ENCODE data around the gene UNC13D.

UNC13D gene

DNA sequence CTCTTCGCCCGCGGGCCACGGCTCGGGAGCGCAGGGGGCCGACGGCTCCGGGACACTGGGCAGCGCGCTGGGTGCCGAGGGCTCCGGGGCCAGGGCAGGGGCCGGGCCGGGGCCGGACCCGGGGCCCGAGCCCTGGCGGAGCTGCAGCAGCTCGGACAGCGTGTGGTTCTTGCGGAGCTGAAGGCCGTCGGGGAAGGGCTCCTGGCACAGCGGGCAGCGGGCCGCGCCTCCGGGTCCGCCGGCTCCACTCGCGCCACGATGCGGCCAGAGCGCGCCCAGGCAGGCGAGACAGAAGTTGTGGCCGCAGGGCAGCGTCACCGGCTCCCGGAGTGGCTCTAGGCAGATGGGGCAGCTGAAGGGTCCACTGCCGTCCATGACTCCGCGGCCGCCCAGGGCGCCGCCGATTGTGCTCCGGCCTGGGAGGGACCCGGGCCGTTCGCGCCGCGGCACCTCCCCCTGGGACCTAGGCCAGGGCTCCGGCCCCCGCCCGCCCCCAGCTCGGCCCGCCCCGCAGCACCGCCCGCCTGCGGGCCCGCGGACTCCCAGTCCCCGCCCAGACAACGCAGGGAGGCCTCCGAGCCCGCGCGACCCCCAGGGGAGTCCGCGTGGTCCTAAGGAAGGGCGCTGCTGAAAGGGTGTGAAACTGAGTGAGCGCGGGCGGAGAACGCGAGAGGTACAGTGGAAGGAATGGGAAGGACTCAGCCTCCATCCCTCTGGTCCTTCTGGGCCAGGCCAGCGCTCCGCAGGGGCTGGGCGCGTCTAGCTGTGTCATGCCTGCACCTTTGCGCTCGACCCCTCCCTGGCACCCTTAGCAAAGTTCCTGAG lies 34.2 kb upstream of the UNC13D start, which contains the start of gene TRIM47:
Gene TRIM47 (minus strand): TSS at position 408 of the 825 bp plus-strand sequence. CDS start 33 bp downstream, at position 375.
- Histone ChIP-seq H3K4me3 (ENCODE audit: low read depth, low read length) (peak within 1 kb of the TSS; percentile 72), H3K27me3 (peaks cover 15% of the 10 kb centered on the region), H3K4me1 (peaks cover 9% of the 10 kb centered on the region), H3K36me3 (no peaks in the 10 kb centered on the region), H3K9me3 (no peaks in the 10 kb centered on the region)
- no peak for DNase-seq
- TF ChIP-seq, protein P1, sequence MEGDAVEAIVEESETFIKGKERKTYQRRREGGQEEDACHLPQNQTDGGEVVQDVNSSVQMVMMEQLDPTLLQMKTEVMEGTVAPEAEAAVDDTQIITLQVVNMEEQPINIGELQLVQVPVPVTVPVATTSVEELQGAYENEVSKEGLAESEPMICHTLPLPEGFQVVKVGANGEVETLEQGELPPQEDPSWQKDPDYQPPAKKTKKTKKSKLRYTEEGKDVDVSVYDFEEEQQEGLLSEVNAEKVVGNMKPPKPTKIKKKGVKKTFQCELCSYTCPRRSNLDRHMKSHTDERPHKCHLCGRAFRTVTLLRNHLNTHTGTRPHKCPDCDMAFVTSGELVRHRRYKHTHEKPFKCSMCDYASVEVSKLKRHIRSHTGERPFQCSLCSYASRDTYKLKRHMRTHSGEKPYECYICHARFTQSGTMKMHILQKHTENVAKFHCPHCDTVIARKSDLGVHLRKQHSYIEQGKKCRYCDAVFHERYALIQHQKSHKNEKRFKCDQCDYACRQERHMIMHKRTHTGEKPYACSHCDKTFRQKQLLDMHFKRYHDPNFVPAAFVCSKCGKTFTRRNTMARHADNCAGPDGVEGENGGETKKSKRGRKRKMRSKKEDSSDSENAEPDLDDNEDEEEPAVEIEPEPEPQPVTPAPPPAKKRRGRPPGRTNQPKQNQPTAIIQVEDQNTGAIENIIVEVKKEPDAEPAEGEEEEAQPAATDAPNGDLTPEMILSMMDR (IDR thresholded peaks at IDR 0.05; ENCODE audit: low read depth, low read length) = no peak

DNA sequence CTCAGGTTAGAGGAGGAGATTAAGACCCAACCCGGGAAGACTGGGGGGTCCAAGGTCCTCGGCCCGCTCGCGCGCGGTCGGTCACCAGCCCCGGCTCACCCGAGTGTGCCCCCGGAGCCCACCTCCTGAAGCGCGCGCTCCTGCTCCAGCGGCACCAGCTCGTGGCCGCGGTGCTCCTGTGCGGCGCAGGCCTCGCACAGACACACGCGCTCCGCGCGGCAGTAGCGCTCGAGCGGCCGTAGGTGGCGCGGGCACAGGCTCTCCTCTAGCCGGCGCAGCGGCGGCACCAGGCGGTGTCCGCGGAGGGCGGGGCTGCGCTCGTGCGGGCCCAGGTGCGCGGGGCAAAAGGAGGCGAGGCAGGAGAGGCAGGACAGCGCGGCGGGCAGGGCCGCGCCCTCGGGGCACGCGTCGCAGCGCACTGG lies 33.6 kb upstream of the UNC13D start:
- Histone ChIP-seq H3K9me3 (no peaks in the 10 kb centered on the region), H3K4me1 (peaks cover 9% of the 10 kb centered on the region), H3K4me3 (ENCODE audit: low read depth, low read length) (peak overlapping the region; percentile 72), H3K36me3 (no peaks in the 10 kb centered on the region), H3K27me3 (peaks cover 15% of the 10 kb centered on the region)
- TF ChIP-seq, protein P1 (IDR thresholded peaks at IDR 0.05; ENCODE audit: low read depth, low read length) = peak; percentile 33
- DNase-seq = peak; percentile 86

DNA sequence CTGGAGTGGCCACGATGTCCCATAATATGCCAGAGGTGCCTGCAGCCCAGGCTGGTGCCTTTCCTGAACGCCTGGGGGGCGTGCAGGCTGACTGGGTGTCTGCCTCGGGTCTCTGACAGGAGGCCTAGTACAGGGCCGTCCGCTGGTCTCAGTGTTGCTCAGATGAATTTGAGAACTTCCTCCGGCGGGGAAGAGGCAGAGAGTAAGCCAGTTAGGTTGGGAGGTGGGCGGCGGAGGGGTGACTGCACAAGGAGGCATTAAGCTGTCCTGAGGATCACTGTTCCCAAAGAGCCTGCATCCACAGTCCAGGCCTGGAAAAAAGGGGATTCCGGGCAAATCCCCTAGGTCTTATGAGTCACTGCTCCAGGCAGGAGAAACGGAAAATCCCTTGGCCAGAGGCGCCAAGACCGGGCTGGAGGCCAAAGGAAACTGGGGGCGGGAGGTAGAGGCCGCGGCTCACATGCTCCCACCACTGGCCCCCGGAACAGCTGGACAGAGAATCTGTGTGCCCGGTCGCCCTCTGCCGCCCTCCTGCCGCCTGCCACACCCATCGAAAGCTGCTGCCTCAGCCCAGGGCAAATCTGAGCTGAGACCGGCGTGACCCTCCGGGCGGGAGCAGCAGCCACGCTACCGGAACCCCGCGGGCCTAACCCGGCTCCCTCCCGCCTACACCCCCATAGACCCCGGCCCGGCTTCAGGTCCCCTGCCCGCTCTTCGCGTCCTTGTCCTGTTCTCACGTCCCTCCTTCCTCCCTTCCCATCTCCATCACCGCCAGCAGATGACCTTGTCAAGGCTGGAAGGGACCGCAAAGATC lies 32.9 kb upstream of the UNC13D start:
- TF ChIP-seq, protein P1 (IDR thresholded peaks at IDR 0.05; ENCODE audit: low read depth, low read length) = no peak
- DNase-seq = peak; percentile 75
- peaks cover 9% of the 10 kb centered on the region for H3K4me1 ChIP-seq
- H3K27me3 ChIP-seq = peaks cover 15% of the 10 kb centered on the region
- peak overlapping the region; percentile 72 for H3K4me3 ChIP-seq (ENCODE audit: low read depth, low read length)
- H3K9me3 ChIP-seq = no peaks in the 10 kb centered on the region
- no peaks in the 10 kb centered on the region for H3K36me3 ChIP-seq

DNA sequence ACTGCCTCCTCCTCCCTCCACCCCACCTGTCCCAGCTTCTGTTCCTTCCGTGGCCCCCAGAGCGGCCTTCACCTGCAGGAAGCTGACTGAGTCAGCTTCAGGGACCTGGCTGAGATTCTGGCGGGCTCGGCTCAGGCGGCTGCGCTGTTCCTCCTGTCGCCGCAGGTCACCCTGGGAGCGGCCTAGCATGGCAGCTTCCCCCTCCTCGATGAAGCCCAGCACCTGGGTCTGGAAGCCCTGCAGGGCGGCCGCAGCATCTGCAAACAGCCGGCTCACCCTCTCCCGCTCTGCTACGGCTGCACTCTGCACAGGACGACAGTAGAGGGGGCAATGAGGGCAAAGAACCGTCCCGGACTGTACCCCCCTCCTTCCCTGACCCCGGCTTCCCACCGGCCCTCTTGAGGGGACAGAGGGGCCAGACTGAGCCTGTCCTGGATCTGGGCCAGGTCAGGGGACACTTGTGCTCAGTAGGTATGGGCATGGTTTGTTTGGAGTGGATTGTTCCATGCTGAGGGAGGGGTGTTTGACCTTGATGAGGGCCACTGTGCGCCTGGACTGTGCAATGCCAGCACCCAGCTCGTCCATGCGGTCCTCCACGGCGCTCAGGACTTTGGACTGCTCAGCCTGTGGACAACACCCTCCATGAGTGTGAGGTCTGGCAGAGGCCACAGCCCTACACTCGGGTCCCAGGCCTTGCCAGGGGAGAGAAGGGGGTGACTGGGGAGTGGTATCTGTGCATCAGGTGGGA lies 32.2 kb upstream of the UNC13D start:
- TF ChIP-seq, protein P1 (IDR thresholded peaks at IDR 0.05; ENCODE audit: low read depth, low read length) = peak; percentile 39; the same call in 1 of the 2 replicates
- peaks cover 15% of the 10 kb centered on the region for H3K27me3 ChIP-seq
- H3K36me3 ChIP-seq = no peaks in the 10 kb centered on the region
- peak overlapping the region; percentile 72 for H3K4me3 ChIP-seq (ENCODE audit: low read depth, low read length)
- peaks cover 9% of the 10 kb centered on the region for H3K4me1 ChIP-seq
- DNase-seq = no peak
- no peaks in the 10 kb centered on the region for H3K9me3 ChIP-seq

DNA sequence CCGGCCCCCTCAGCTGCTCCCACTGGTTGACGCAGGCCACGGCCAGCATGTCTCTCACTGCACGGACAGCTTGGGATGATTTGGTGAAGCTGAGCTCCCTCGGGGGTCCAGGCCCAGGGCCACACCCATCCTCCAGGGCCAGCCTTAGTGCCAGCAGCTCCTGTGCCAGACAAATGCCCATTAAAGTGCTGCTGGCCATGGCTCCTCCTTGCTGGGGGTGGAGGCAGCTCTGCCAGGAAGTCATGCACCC lies 31.7 kb upstream of the UNC13D start:
- H3K27me3 ChIP-seq = peaks cover 15% of the 10 kb centered on the region
- no peak overlapping the region for H3K4me3 ChIP-seq (ENCODE audit: low read depth, low read length)
- H3K4me1 ChIP-seq = peaks cover 9% of the 10 kb centered on the region
- H3K9me3 ChIP-seq = no peaks in the 10 kb centered on the region
- no peaks in the 10 kb centered on the region for H3K36me3 ChIP-seq
- DNase-seq = no peak
- TF ChIP-seq, protein P1 (IDR thresholded peaks at IDR 0.05; ENCODE audit: low read depth, low read length) = no peak

Data from BE2C (cell line).